A549 (cell line): ENCODE results near the gene MRPL17. TPM values are rescaled to one million over a fixed set of nuclear protein-coding genes. Genes with fewer than 3 reads are reported as not detected.

Experiments used
- ATAC-seq, 2 experiments: fragments of 200-7000 bp in 1 of 2; fragments of >200 bp in 1 of 2; cut with Nextera tagmentation in 1 of 2; cut with Tn5 transposase in 1 of 2; 3 replicates each; pipeline versions ENCODE4 v1.8.0 to v1.9.1; 2018 to 2020; ENCODE audit warnings: mild to moderate bottlenecking in 1 of 2, moderate library complexity in 1 of 2
- CTCF ChIA-PET: fragments of 300-600 bp; sonication (Branson Sonifier 250); formaldehyde crosslinking; extraction: SDS; loops from one replicate; lab custom pipeline; 2021; ENCODE audit warnings: antibody characterized with exemption, inconsistent platforms; lab: Yijun Ruan, JAX
- POLR2A ChIA-PET: fragments of 350-600 bp; formaldehyde crosslinking; extraction: SDS; loops from one replicate; lab custom pipeline; 2021; ENCODE audit warnings: antibody characterized with exemption, inconsistent platforms; lab: Yijun Ruan, JAX
- DNase-seq, 2 experiments: peaks; one replicate each; pipeline versions ENCODE4 v3.0.0 to v3.0.0-alpha.2; 2011 to 2016; ENCODE audit warnings: low read depth in 1 of 2, low spot score in 1 of 2
- FAIRE-seq: peaks from 2 replicates; lab custom pipeline; 2011; peaks lifted over from hg19 to GRCh38; lab: Jason Lieb, UNC
- H3K27ac ChIP-seq, 2 experiments: fragments of >200 bp; sonication (Bioruptor Twin); formaldehyde crosslinking; 3 replicates each; pipeline ENCODE4 v1.5.1; 2016 to 2017
- H3K4me1 ChIP-seq: fragments of >200 bp; sonication (Bioruptor Twin); formaldehyde crosslinking; 3 replicates; pipeline ENCODE4 v1.6.1; 2016
- H3K4me2 ChIP-seq: fragments of >200 bp; sonication (Bioruptor Twin); formaldehyde crosslinking; 3 replicates; pipeline ENCODE4 v1.6.1; 2016
- H3K4me3 ChIP-seq: fragments of >200 bp; sonication (Bioruptor Twin); formaldehyde crosslinking; 3 replicates; pipeline ENCODE4 v1.5.1; 2016
- H3K9me3 ChIP-seq: fragments of >200 bp; sonication (Bioruptor Twin); formaldehyde crosslinking; 3 replicates; pipeline ENCODE4 v1.6.1; 2016
- BCL3 ChIP-seq: fragments of >200 bp; sonication (Bioruptor Twin); formaldehyde crosslinking; IDR thresholded peaks from 3 replicates; pipeline ENCODE4 v1.6.1; 2016
- CEBPB ChIP-seq, 2 experiments: fragments of >200 bp in 1 of 2; sonication (Bioruptor Twin) in 1 of 2; formaldehyde crosslinking in 1 of 2; IDR thresholded peaks; 2 replicates each; pipeline ENCODE4 v1.6.1; 2012 to 2016
- CHD2 ChIP-seq: fragments of 150-350 bp; IDR thresholded peaks from 2 replicates; pipeline ENCODE4 v1.6.1; 2014; ENCODE audit warnings: low read length; ENCODE audit not compliant: partially characterized antibody
- ELK1 ChIP-seq: fragments of 150-350 bp; IDR thresholded peaks from 2 replicates; pipeline ENCODE4 v1.6.1; 2014; ENCODE audit warnings: low read depth, mild to moderate bottlenecking, low read length
- FOSL2 ChIP-seq, 2 experiments: fragments of 450-650 bp in 1 of 2; fragments of >200 bp in 1 of 2; sonication (Bioruptor Twin) in 1 of 2; formaldehyde crosslinking; IDR thresholded peaks; 2 replicates each; pipeline versions ENCODE4 v1.5.0 to v1.6.1; 2016 to 2020; ENCODE audit warnings: mild to moderate bottlenecking in 1 of 2, moderate library complexity in 1 of 2
- HOXB13 ChIP-seq: fragments of 250-450 bp; sonication (Bioruptor Pico); IDR thresholded peaks from 2 replicates; pipeline ENCODE4 v1.5.0; 2020; ENCODE audit warnings: low read depth, mild to moderate bottlenecking, moderate library complexity
- HOXB5 ChIP-seq: fragments of 250-450 bp; sonication (Bioruptor Pico); IDR thresholded peaks from 2 replicates; pipeline ENCODE4 v1.5.0; 2020; ENCODE audit warnings: mild to moderate bottlenecking, moderate library complexity
- KDM5A ChIP-seq: fragments of 200-600 bp; sonication (generic); IDR thresholded peaks from 2 replicates; pipeline ENCODE4 v1.6.1; 2016; ENCODE audit warnings: antibody characterized with exemption, mild to moderate bottlenecking
- MAX ChIP-seq: IDR thresholded peaks from 2 replicates; pipeline ENCODE4 v1.6.1; 2012
- NR3C1 ChIP-seq: fragments of >200 bp; sonication (Bioruptor Twin); formaldehyde crosslinking; IDR thresholded peaks from 3 replicates; pipeline ENCODE4 v1.6.1; 2017
- RCOR1 ChIP-seq: fragments of 150-350 bp; IDR thresholded peaks from 2 replicates; pipeline ENCODE4 v1.6.1; 2014; ENCODE audit warnings: antibody characterized with exemption, low read length, low read depth
- SMC3 ChIP-seq: fragments of >200 bp; sonication (Bioruptor Twin); formaldehyde crosslinking; IDR thresholded peaks from 3 replicates; pipeline ENCODE4 v1.6.1; 2018; ENCODE audit warnings: inconsistent platforms
- TP53 ChIP-seq: fragments of 250-450 bp; sonication (Bioruptor Pico); IDR thresholded peaks from 2 replicates; pipeline ENCODE4 v1.5.0; 2021; ENCODE audit warnings: mild to moderate bottlenecking, moderate library complexity
- ZC3H11A ChIP-seq: fragments of 450-650 bp; IDR thresholded peaks from 2 replicates; pipeline ENCODE4 v1.6.1; 2014; ENCODE audit warnings: antibody characterized with exemption, mild to moderate bottlenecking
- WGBS: methylation state at CpG from one replicate; pipeline ENCODE4 v1.1.6; 2017; ENCODE audit errors: missing lambda C conversion rate; 5-methylcytosine and 5-hydroxymethylcytosine counted together
- polyA plus RNA-seq, 4 experiments: library from polyadenylated mRNA; depleted of rRNA in 3 of 4; stranded (reverse); fragments of >200 nt; fragmentation: RNase III in 1 of 4; extraction: RNeasy Plus Mini Kit Qiagen cat#74134 plus additional on column Dnase treatment in 1 of 4; gene quantifications; 2 replicates in 3 of 4; 3 replicates in 1 of 4; pipeline ENCODE4 v1.2.3, GENCODE V29; 2011 to 2017

Gene MRPL17
- polyA plus RNA-seq, 2 of the 4 experiments (the other 2 are of a cell fraction), result 96.8 to 128 TPM

GRCh38 chr11:6640985-6641701 lies 42.0 kb downstream of the MRPL17 start:
- 71% methylated on average over 26 of the region's 26 CpGs for WGBS
- DNase-seq (no peak), FAIRE-seq (no peak), ATAC-seq (no peak)
- ChIA-PET POLR2A (no interaction called here), CTCF (interaction anchor here (1.3 to 1.4 kb wide), 2 partner anchors 10 to 21 kb away, joined by 3 to 5 read pairs; no protein-coding TSS in a partner anchor)
- Histone ChIP-seq H3K4me3 (no peak overlapping the region), H3K9me3 (no peaks in the 10 kb centered on the region), H3K27ac (no peak overlapping the region), H3K4me1 (no peaks in the 10 kb centered on the region), H3K4me2 (no peak overlapping the region)
- TF ChIP-seq HOXB5 (CRISPR knock-in tag), result no peak
- no peak for TF ChIP-seq HOXB13 (CRISPR knock-in tag)
- no peak for TF ChIP-seq TP53 (CRISPR knock-in tag)
- TF ChIP-seq MAX, result no peak
- TF ChIP-seq KDM5A, result no peak
- no peak for TF ChIP-seq ELK1
- no peak for TF ChIP-seq CHD2
- TF ChIP-seq BCL3, result no peak

GRCh38 chr11:6640036-6640984 lies 42.8 kb downstream of the MRPL17 start:
- no peak for FAIRE-seq
- Histone ChIP-seq H3K4me1 (peaks cover 4% of the 10 kb centered on the region; the same call in 1 of the 3 replicates), H3K4me2 (no peak overlapping the region), H3K4me3 (no peak overlapping the region), H3K9me3 (no peaks in the 10 kb centered on the region), H3K27ac (no peak overlapping the region)
- ChIA-PET POLR2A (no interaction called here), CTCF (interaction anchor here (1.4 to 2.3 kb wide), 2 partner anchors 9 to 43 kb away, joined by 3 to 10 read pairs; partner anchors contain the start of gene MRPL17)
- no peak for ATAC-seq
- WGBS, result 74% methylated on average over 21 of the region's 36 CpGs
- no peak for TF ChIP-seq FOSL2 (IDR thresholded peaks at IDR 0.05)
- no peak for TF ChIP-seq FOSL2 (CRISPR knock-in tag; IDR thresholded peaks at IDR 0.05)
- TF ChIP-seq CEBPB (IDR thresholded peaks at IDR 0.05), result no peak
- TF ChIP-seq NR3C1, result no peak
- TF ChIP-seq SMC3, result no peak
- DNase-seq, result no peak

GRCh38 chr11:6638429-6638828 lies 44.7 kb downstream of the MRPL17 start:
- ATAC-seq (no peak), DNase-seq (no peak)
- H3K4me3 ChIP-seq, result no peak overlapping the region
- CTCF ChIA-PET, result interaction anchor here (0.5 to 2.3 kb wide), 4 partner anchors 10 to 45 kb away, joined by 3 to 10 read pairs (median 4); partner anchors contain the start of gene MRPL17
- 41% methylated on average over 4 of the region's 4 CpGs for WGBS
- TF ChIP-seq RCOR1, result no peak
- no peak for TF ChIP-seq ZC3H11A
- TF ChIP-seq, all 56 proteins: peak for 0
- no peaks in the 10 kb centered on the region for H3K9me3 ChIP-seq
- H3K4me1 ChIP-seq, result peaks cover 5% of the 10 kb centered on the region; the same call in 1 of the 3 replicates
- POLR2A ChIA-PET, result no interaction called here
- FAIRE-seq, result no peak
- H3K27ac ChIP-seq, result no peak overlapping the region
- no peak overlapping the region for H3K4me2 ChIP-seq
